HG02678 (cell line): ENCODE data around the gene ASCL1.
A peak's percentile ranks its signal among the peaks of the same experiment; 100 is the strongest.

ENCODE experiments used
- ATAC-seq: cut with Tn5 transposase; IDR thresholded peaks from one replicate; pipeline ENCODE4 v1.9.1; 2021; ENCODE audit warnings: mild to moderate bottlenecking, moderate library complexity; ENCODE audit not compliant: unreplicated experiment

ASCL1 gene

DNA sequence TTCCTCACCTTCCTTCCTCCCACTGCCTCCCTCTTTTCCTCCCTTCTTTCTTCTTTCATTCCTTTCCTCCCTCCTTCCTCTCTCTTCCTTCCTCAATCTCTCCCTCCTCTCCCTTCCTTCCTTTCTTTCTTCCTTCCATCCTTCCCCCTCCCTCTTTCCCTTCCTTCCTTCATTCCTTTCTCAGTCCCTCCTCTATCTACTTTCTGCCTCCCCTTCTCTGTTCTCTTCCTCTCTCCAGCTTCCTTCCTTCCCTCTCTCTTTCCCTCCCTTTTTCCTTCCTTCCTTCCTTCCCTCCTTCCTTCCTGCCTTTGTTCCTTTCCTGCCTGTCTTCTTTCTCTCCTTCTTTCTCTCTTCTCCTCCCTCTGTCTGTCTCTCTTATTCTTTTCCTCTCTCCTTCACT is 16.1 kb downstream of the ASCL1 start:
- no peak for ATAC-seq

DNA sequence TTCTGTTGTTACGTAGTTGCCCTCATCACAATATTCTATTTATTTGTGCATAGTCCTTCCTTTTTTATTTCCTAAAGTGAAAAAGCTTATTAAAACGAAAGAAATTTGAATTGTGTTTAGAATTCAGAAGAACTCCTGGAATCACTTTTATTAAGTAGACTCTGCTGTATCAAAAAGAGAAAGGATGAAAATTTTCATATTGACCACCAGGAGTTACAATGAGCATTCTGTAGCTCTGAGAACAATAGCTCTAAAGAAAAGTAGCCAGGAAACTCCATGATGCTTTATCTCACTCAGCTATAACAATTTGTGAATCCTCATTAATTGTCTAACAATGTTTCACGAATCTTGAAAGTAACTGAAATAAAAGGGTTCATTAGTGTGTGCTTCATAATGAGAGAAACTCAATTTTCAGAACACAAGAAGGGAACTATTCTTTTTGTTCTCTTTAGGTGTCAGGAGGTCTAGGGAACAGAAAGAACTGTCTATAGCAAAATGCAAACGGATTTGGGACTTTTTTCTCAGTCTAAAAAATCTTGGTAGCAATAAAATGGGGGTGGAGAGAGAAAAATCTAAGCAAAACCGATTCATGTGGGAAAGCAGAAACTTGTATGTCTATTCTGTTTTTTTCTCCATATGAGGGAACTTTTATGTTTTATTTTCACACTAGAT is 19.3 kb downstream of the ASCL1 start:
- no peak for ATAC-seq

- ATAC-seq: no peak
Observed at GRCh38 chr12:102977945-102978706, 20.7 kb downstream of the ASCL1 start.

- ATAC-seq: no peak
Observed at GRCh38 chr12:102980350-102980749, 22.9 kb downstream of the ASCL1 start.

DNA sequence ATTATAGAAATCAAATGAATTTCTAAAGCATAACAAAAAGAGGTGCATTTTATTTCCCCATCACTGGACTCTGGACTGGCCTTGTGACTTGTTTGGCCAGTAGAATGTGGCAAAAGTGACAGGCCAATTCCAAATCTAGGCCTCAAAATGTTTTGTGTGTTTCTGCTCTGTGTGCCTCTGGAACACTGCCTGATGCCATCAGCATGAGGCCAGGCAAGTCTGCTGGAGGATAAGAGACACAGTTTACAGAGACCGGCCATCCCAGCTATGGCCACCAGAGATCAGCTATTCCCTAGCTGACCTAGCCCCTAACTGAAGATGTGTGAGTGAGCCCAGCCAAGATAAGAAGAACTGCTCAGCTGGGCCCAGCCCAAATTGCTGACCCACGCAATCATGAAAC is 32.9 kb downstream of the ASCL1 start:
- no peak for ATAC-seq

GRCh38 chr12:102992297-102992696 is 34.8 kb downstream of the ASCL1 start:
- ATAC-seq: peak; percentile 54

DNA sequence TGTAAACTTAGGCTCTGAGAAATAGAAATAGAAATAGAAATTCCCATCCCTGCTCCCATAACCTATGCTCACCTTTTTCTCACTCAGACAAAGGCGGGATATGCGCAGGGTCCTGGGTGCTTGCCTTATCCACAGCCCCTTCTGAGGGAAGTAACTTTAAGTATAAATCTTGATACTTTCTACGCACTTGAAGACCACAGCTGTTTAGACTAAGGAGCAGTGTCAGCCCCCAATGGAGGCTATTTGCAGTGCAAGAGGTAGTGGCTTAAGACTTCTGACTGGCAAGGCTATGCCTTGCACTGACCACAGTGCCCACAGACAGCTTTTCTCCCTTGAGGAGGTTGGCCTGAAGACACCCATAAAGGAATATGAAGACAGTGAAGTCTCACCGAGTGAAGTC is 35.2 kb downstream of the ASCL1 start:
- ATAC-seq: peak; percentile 48

- ATAC-seq: no peak
Observed at GRCh38 chr12:102993537-102993936, 36.1 kb downstream of the ASCL1 start.

DNA sequence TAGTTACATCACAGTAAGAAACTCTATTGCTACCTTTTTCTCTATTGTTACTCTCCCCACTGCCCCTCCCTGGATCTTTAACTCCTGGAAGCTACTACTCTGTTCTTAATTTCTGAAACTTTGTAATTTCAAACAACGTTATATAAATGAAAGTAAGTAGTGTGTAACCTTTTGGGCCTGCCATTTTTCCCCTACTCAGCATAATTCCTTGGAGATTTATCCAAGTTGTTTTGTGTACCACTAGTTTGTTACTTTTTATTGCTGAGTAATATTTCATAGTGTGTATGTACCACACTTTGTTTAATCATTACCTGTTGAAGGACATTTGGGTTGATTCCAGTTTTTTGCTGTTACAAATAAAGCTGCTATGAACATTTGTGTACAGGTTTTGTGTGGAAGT is 37.9 kb downstream of the ASCL1 start:
- ATAC-seq: no peak
